Measurements from ENCODE around the gene SCEL. TPM values are rescaled to one million over a fixed set of nuclear protein-coding genes. Genes with fewer than 3 reads are reported as not detected.

The SCEL gene
- total and polyA plus RNA-seq, 2 experiments from 2014 or later: not detected

GRCh38 chr13:77583581-77583980, 48.1 kb downstream of the SCEL start:
- Histone ChIP-seq H3K36me3 (ENCODE audit: insufficient read depth) (no peaks in the 10 kb centered on the region), H3K27me3 (ENCODE audit: insufficient read depth) (no peaks in the 10 kb centered on the region), H2AFZ (no peak overlapping the region), H3K4me3 (no peak overlapping the region), H4K20me1 (replicated peaks; ENCODE audit: insufficient read depth) (no peaks in the 10 kb centered on the region), H3K79me2 (replicated peaks; ENCODE audit: insufficient read depth) (no peaks in the 10 kb centered on the region), H3F3A (replicated peaks; ENCODE audit: low read depth) (no peaks in the 10 kb centered on the region), H3K9me2 (ENCODE audit: insufficient read depth) (peaks cover 16% of the 10 kb centered on the region; the same call in 1 of the 2 replicates), H3K27ac (ENCODE audit: low read depth) (no peak overlapping the region), H3K4me2 (no peak overlapping the region), H3K4me1 (ENCODE audit: insufficient read depth) (no peaks in the 10 kb centered on the region)
- no peak for TF ChIP-seq ZNF331 (CRISPR knock-in tag; IDR thresholded peaks at IDR 0.05; ENCODE audit: low read depth)
- no peak for TF ChIP-seq EZH2 (IDR thresholded peaks at IDR 0.05; ENCODE audit: low read depth, unreplicated experiment)
- TF ChIP-seq ETS1 (IDR thresholded peaks at IDR 0.05): no peak
- TF ChIP-seq CREB1 (CRISPR knock-in tag; IDR thresholded peaks at IDR 0.05; ENCODE audit: low read depth): no peak
- no peak for TF ChIP-seq ZNF462 (CRISPR knock-in tag; IDR thresholded peaks at IDR 0.05)
- TF ChIP-seq REST (IDR thresholded peaks at IDR 0.05; ENCODE audit: unreplicated experiment): no peak
- TF ChIP-seq EZH2phosphoT487 (IDR thresholded peaks at IDR 0.05; ENCODE audit: unreplicated experiment): no peak
- TF ChIP-seq STAT1 (IDR thresholded peaks at IDR 0.05; ENCODE audit: unreplicated experiment): no peak
- TF ChIP-seq ZNF114 (CRISPR knock-in tag; IDR thresholded peaks at IDR 0.05): no peak
- no peak for TF ChIP-seq POLR2AphosphoS5 (IDR thresholded peaks at IDR 0.05; ENCODE audit: low read depth)
- TF ChIP-seq JUNB (IDR thresholded peaks at IDR 0.05; ENCODE audit: unreplicated experiment): no peak
- TF ChIP-seq NANOG (IDR thresholded peaks at IDR 0.05; ENCODE audit: borderline replicate concordance): no peak
- no peak for TF ChIP-seq CTCF (conservative IDR thresholded peaks at IDR 0.05; ENCODE audit: low read depth in 2 of 2)
- ATAC-seq (no peak), DNase-seq (ENCODE audit: low spot score) (no peak)
- no peaks in the 10 kb centered on the region for H3K4me1 Mint-ChIP-seq
- H3K4me3 Mint-ChIP-seq: no peak overlapping the region
- H3K9me3 Mint-ChIP-seq: no peaks in the 10 kb centered on the region
- no peak overlapping the region for H3K27ac Mint-ChIP-seq
- no peaks in the 10 kb centered on the region for H3K36me3 Mint-ChIP-seq (ENCODE audit: low read depth)
- H3K27me3 Mint-ChIP-seq (ENCODE audit: insufficient read depth, low read depth, poor library complexity): no peaks in the 10 kb centered on the region
